ENCODE measurements around the gene GTF2H1.
"Not testable (repeated sequence)": the region's sequence is repeated elsewhere in the genome, so short reads cannot be mapped to it uniquely, and the experiment has no call there.

Gene GTF2H1

GRCh38 chr11:18372201-18372600 is 49.8 kb downstream of the GTF2H1 start:
- in situ Hi-C loops (cut with MboI; ENCODE audit: low sequenced_read_pairs), result no loop called here

- in situ Hi-C loops (cut with MboI; ENCODE audit: low sequenced_read_pairs), result no loop called here
These were observed 52.6 kb downstream of the GTF2H1 start for GRCh38 chr11:18374956-18375355.

GRCh38 chr11:18375941-18376340 is 53.6 kb downstream of the GTF2H1 start:
- in situ Hi-C loops (cut with MboI; ENCODE audit: low sequenced_read_pairs), result no loop called here

GRCh38 chr11:18379201-18379600 is 56.8 kb downstream of the GTF2H1 start:
- in situ Hi-C loops (cut with MboI; ENCODE audit: low sequenced_read_pairs), result no loop called here

GRCh38 chr11:18383388-18384156 is 61.2 kb downstream of the GTF2H1 start:
- in situ Hi-C loops (cut with MboI; ENCODE audit: low sequenced_read_pairs), result no loop called here

- in situ Hi-C loops (cut with MboI; ENCODE audit: low sequenced_read_pairs), result no loop called here
These were observed 61.8 kb downstream of the GTF2H1 start for GRCh38 chr11:18384157-18384641.

- in situ Hi-C loops (cut with MboI; ENCODE audit: low sequenced_read_pairs), result no loop called here
These were observed 67.7 kb downstream of the GTF2H1 start for GRCh38 chr11:18390088-18390487.

GRCh38 chr11:18392434-18393321 is 70.3 kb downstream of the GTF2H1 start:
- in situ Hi-C loops (cut with MboI; ENCODE audit: low sequenced_read_pairs), result no loop called here

- in situ Hi-C loops (cut with MboI; ENCODE audit: low sequenced_read_pairs), result no loop called here
These were observed 71.4 kb downstream of the GTF2H1 start for GRCh38 chr11:18393581-18394274.

GRCh38 chr11:18394275-18394927 is 72.0 kb downstream of the GTF2H1 start, which contains the start of gene LDHA:
TSS of gene LDHA (plus strand) at chr11:18394563. CDS start at chr11:18396843, 2,280 bp downstream.
- in situ Hi-C loops (cut with MboI; ENCODE audit: low sequenced_read_pairs), result no loop called here

- in situ Hi-C loops (cut with MboI; ENCODE audit: low sequenced_read_pairs), result no loop called here
These were observed 72.8 kb downstream of the GTF2H1 start for GRCh38 chr11:18394928-18395734.

- in situ Hi-C loops (cut with MboI; ENCODE audit: low sequenced_read_pairs), result no loop called here
These were observed 73.6 kb downstream of the GTF2H1 start for GRCh38 chr11:18395735-18396504.

- in situ Hi-C loops (cut with MboI; ENCODE audit: low sequenced_read_pairs), result no loop called here
These were observed 75.6 kb downstream of the GTF2H1 start for GRCh38 chr11:18397921-18398320.

- in situ Hi-C loops (cut with MboI; ENCODE audit: low sequenced_read_pairs), result not testable (repeated sequence)
These were observed 78.7 kb downstream of the GTF2H1 start for GRCh38 chr11:18401077-18401476.

GRCh38 chr11:18404062-18404461 is 81.7 kb downstream of the GTF2H1 start:
- in situ Hi-C loops (cut with MboI; ENCODE audit: low sequenced_read_pairs), result no loop called here

GRCh38 chr11:18407400-18407799 is 85.0 kb downstream of the GTF2H1 start:
- in situ Hi-C loops (cut with MboI; ENCODE audit: low sequenced_read_pairs), result not testable (repeated sequence)

- in situ Hi-C loops (cut with MboI; ENCODE audit: low sequenced_read_pairs), result no loop called here
These were observed 86.4 kb downstream of the GTF2H1 start for GRCh38 chr11:18408558-18409291.

GRCh38 chr11:18416459-18416858 is 94.1 kb downstream of the GTF2H1 start:
- in situ Hi-C loops (cut with MboI; ENCODE audit: low sequenced_read_pairs), result no loop called here

Data from hTERT RPE-1 (cell line).